Measurements from ENCODE around the gene ZNF91.
"Not testable (repeated sequence)": the region's sequence is repeated elsewhere in the genome, so short reads cannot be mapped to it uniquely, and the experiment has no call there.

ZNF91 gene

GRCh38 chr19:23395041-23395721, at the start of gene ZNF91:
Gene ZNF91 (minus strand): TSS chr19:23395471. CDS start chr19:23395354, 117 bp downstream.
- peak within 1 kb of the TSS; percentile 96 for H3K4me3 ChIP-seq (ENCODE audit: low read depth, low read length)

GRCh38 chr19:23440791-23441190, 45.5 kb upstream of the ZNF91 start:
- H3K4me3 ChIP-seq (ENCODE audit: low read depth, low read length) = no peak overlapping the region

- H3K4me3 ChIP-seq (ENCODE audit: low read depth, low read length) = no peak overlapping the region
These were observed 44.9 kb upstream of the ZNF91 start for GRCh38 chr19:23440207-23440606.

- no peak overlapping the region for H3K4me3 ChIP-seq (ENCODE audit: low read depth, low read length)
These were observed 44.4 kb upstream of the ZNF91 start for GRCh38 chr19:23439623-23440022.

GRCh38 chr19:23437901-23438300, 42.6 kb upstream of the ZNF91 start:
- no peak overlapping the region for H3K4me3 ChIP-seq (ENCODE audit: low read depth, low read length)

GRCh38 chr19:23436944-23437343, 41.7 kb upstream of the ZNF91 start:
- H3K4me3 ChIP-seq (ENCODE audit: low read depth, low read length) = no peak overlapping the region

- no peak overlapping the region for H3K4me3 ChIP-seq (ENCODE audit: low read depth, low read length)
These were observed 41.0 kb upstream of the ZNF91 start for GRCh38 chr19:23436318-23436717.

GRCh38 chr19:23420824-23421223, 25.6 kb upstream of the ZNF91 start:
- H3K4me3 ChIP-seq (ENCODE audit: low read depth, low read length) = no peak overlapping the region

- H3K4me3 ChIP-seq (ENCODE audit: low read depth, low read length) = not testable (repeated sequence)
These were observed 24.0 kb upstream of the ZNF91 start for GRCh38 chr19:23419261-23419660.

GRCh38 chr19:23415561-23416191, 20.4 kb upstream of the ZNF91 start:
- peak overlapping the region; percentile 89 for H3K4me3 ChIP-seq (ENCODE audit: low read depth, low read length)

- peak overlapping the region; percentile 89 for H3K4me3 ChIP-seq (ENCODE audit: low read depth, low read length)
These were observed 19.8 kb upstream of the ZNF91 start for GRCh38 chr19:23415034-23415433.

- H3K4me3 ChIP-seq (ENCODE audit: low read depth, low read length) = no peak overlapping the region
These were observed 14.9 kb upstream of the ZNF91 start for GRCh38 chr19:23410155-23410554.

- H3K4me3 ChIP-seq (ENCODE audit: low read depth, low read length) = no peak overlapping the region
These were observed 14.2 kb upstream of the ZNF91 start for GRCh38 chr19:23409392-23410048.

GRCh38 chr19:23407616-23408133, 12.4 kb upstream of the ZNF91 start:
- H3K4me3 ChIP-seq (ENCODE audit: low read depth, low read length) = no peak overlapping the region

GRCh38 chr19:23406721-23407120, 11.4 kb upstream of the ZNF91 start:
- H3K4me3 ChIP-seq (ENCODE audit: low read depth, low read length) = no peak overlapping the region

GRCh38 chr19:23406091-23406490, 10.8 kb upstream of the ZNF91 start:
- no peak overlapping the region for H3K4me3 ChIP-seq (ENCODE audit: low read depth, low read length)

GRCh38 chr19:23404676-23405075, 9.4 kb upstream of the ZNF91 start:
- no peak overlapping the region for H3K4me3 ChIP-seq (ENCODE audit: low read depth, low read length)

- no peak overlapping the region for H3K4me3 ChIP-seq (ENCODE audit: low read depth, low read length)
These were observed 8.5 kb upstream of the ZNF91 start for GRCh38 chr19:23403581-23404324.

- no peak overlapping the region for H3K4me3 ChIP-seq (ENCODE audit: low read depth, low read length)
These were observed 7.8 kb upstream of the ZNF91 start for GRCh38 chr19:23403052-23403451.

GRCh38 chr19:23402388-23402787, 7.1 kb upstream of the ZNF91 start:
- no peak overlapping the region for H3K4me3 ChIP-seq (ENCODE audit: low read depth, low read length)

- H3K4me3 ChIP-seq (ENCODE audit: low read depth, low read length) = no peak overlapping the region
These were observed 5.9 kb upstream of the ZNF91 start for GRCh38 chr19:23401086-23401610.

Data from iPS-11a (cell line).